UCSD-AML1 (cell line): Measurements from ENCODE around the gene DACT2.
"Not testable (repeated sequence)": the region's sequence is repeated elsewhere in the genome, so short reads cannot be mapped to it uniquely, and the experiment has no call there.

ENCODE experiments used
- DNase-seq: peaks from one replicate; lab custom pipeline; 2025; ENCODE audit not compliant: unreplicated experiment; lab: John Stamatoyannopoulos, UW

DACT2 gene

DNA sequence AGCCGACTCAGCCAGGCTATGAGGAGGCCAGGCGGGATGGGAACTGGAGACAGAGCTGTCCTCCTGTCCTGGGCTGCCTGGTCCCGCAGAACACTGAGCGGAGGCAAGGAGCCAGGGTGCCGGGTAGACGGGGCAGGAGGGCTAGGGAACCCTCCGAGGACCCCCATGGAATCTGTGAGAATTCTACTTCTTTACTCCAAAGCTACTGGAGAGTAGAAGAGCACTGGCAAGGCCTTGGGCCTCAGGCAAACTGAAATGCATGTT is 14.9 kb downstream of the DACT2 start:
- no peak for DNase-seq

DNA sequence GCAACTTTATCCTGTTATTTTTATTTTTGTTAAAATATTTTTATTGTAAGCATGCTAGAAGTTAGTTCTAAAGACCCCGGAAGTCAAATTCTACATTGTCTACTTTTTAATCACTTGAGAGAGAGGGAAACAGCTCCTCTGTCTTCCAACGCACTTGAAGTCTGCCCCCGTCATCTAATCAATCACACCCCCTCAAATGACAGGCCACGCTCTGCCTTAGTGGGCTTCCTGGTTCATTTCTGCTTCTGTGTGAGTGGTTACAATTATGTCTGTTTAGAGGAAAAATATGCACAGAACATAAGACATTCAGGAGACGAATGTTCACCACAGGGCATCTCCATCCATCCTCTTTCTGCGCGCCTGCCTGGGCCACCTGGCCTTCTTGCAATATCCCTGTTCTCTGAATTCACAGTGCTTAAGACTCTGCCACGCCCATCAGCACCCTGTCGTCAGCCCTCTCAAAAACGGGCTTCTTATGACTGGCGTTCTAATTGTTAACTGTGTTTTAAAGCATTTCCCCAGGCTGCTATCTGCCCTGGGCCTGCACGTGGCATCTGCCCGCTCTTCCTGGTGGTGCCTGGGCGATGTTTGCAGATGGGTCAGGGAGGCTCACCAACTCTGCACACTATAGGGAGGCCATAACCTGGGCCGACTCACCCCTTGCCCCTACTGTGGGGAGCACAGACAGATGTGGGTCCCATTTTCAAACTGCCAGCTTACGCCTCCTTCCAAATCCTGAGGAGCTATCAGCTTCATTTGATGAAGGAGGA is 15.4 kb downstream of the DACT2 start:
- no peak for DNase-seq

DNA sequence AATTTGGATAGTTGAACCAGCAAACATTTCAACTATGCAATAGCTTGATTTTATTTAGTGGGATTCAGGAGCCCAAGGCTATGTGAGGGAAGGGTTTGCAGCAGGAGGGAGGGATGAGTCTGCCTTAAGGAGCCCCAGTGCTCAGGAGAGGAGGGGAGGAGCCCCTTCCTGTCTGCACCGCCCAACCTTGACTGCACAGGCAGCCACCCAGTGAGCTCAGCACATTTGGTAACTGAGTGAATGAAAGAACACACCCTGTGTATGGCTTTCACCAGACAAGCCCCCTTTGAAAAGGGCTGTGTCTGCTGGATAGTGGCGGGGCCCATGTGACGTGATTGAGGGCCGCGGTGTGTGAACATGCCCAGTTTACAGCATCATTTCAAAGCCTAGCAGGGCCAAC is 17.0 kb downstream of the DACT2 start:
- no peak for DNase-seq

DNA sequence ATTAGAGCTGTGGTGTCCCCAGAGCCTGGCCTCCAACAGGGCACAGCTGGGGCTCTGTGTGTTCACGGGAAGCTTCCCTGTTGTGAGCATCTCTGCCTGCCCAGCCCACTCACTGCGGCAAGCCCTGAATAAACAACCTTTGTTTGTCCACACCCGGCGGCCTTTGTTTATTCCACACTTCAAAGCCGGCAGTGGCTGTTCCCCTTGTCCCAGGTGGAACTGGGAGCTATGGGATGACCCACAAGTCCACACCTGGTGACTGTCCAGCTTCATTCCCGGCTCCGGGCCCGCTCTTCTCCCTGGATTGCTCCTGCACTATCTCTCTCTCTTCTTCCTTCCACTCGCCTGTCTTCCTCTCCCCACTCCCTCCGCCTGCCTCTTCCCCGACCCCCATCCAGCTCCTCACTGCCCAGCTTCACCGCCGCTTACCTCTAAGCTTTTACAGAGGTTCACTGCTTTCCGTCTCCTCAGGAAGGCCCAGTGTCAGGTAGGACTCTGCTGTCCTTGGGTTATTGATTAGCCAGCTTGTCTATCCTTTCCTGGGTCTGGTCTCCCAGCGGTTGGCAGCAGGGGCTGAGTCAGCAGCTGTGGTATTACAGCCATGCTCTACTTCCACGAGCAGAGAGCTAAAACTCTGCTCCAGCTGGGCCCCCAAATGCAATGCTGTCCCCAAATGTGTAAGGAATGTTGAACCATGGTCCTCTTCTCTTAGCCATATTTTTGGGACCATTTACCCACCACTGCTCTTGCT is 17.8 kb downstream of the DACT2 start:
- no peak for DNase-seq

DNA sequence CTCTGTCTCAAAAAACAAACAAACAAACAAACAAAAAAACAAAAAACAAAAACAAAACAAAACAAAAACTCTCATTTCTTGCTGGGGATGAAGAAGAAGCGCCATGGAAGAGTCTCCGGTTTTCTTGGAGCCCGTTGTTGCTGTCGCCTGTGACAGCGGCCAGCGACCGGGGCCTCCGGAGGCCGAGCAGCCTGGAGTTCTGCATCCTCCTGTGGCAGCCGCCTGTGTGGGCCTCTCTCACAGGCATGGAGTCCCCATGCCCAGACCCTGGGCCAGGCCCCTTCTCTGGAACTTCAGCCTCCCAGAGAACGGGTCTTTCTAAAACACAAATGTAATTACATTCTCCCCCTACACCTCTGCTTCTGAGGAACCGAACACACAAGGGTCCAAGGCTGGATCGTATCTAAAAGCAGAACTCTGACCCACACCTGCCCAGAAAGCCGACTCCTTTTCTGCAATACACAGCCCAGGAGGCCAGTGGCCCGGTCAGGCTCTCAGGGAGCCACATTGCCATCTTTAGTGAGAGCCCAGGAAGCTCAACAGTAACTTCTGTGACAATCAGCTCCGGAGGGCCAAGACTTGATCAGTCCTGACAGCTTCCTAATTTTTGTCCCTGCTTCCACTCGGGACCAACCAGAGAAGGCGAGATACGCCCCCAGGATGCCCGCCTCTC is 18.5 kb downstream of the DACT2 start:
- DNase-seq, result no peak

DNA sequence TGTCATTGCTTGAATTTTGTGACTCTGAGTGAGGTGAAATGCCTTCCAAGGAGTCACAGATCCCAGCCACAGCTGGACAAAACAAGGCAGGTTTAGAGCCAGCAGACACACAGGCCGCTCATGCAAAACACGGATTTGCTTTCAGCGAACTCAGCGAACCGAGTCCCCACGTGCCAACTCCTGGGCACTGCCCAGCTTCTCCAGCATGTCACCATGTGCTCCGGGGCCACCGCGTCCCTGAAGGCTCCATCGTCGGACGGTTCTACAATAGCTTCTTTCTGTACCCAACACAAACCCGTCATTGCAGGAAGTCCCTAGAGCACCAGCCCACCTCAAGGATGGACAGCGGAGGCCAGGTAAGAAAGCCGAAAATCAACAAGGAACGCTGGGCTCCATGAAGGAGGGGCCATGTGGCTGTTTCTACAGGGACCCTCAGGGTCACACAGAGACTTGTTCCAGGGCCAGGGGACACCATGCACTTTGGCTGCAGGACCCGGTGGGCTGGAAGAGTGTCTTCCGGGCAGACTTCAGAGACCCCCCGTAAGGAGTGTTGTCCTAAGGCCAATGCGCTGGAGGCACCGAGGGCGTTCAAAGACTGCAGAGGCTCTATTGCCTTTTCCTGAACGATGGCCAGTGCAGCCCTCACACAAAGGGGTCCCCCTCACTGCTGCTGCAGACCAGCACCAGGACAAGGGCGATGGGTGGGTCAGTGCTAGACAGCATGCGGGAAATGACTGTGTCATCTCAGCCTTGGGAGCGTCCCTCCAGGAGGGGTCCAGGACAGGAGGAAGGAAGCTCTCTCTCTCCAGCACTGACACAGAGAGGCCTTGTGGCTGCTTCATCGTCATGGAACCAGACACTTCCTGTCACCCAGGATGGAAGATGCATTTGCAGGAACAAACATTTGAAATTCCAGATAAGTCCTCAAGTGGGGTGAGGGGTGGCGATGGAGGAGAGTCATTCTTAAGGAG is 19.8 kb downstream of the DACT2 start:
- no peak for DNase-seq

DNA sequence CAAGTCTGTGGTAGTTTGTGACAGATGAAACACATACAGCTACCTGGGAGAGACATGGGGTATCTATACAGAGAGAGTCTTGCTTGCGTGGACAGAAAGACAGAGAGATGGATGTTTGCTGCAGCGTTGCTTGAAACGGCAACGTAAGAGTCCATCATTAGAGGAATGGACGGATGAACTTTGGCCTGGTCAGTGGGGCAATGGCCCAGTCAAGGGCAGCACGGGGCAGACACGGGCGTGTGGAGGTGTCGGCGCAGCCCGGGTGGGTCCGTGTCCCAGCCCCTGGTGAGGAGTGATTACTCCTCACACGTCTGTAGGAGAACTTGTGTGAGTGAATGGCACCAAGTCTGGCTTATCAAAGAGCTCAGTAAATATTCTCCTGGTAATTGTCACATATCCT is 21.9 kb downstream of the DACT2 start:
- DNase-seq, result no peak

DNA sequence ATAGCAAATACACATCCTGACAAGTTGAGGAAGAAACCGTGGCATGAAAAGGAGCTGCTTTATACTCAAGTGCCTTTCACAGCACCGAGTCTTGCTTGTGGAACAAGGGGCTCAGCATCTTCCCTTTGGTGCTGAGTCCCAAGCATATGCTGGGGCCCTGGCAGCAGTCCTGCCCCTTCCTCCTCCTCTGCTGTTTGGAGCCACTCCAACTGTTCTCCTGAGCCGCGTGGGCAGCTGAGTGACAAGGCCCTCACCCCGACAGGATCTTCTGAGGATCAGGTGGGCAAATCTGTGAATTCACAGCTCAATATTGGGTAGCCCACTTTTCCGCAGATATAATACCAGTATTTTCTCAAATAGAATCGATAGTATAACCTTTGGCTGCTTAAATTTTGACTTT is 24.7 kb downstream of the DACT2 start:
- DNase-seq, result no peak

DNA sequence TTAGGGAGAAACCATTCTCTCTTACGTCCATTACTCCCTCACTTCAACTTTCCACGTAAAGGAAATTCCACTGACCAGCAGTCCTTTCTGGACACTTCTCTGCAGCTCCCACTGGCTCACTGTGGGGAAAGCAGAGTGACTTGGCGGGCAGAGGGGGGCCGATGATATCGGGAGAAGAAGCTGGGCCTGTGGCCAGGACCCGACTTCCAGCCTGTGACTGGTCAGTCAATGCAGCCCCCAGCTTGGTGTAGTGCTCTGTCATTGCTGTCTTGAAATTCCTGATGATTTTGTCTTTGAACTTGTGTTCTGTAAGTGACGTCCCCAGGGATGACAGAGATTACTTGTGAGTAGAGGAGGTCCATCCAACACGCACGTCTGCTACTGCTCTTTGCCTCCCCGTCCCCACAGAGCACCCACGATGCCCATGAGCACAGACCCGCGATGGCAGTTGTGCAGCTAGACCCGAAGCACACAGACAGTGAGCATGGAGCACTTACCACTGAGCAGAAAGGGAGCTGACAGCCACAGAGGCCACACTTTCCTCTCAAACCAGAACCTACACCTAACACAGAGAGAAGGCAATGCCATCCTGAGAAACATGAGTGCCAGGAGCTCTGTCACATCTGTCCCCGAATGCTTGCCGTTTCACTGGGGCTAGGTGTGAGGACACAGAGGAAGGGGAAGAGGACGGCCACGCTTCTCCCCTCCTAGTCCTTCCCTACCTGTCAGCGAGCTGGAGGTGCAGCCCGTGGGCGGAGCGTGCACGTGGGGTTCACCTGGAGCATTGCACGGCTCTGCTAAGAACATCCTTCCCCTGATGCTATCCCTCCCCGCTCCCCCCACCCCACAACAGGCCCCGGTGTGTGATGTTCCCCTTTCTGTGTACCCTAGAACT is 25.7 kb downstream of the DACT2 start:
- no peak for DNase-seq

DNA sequence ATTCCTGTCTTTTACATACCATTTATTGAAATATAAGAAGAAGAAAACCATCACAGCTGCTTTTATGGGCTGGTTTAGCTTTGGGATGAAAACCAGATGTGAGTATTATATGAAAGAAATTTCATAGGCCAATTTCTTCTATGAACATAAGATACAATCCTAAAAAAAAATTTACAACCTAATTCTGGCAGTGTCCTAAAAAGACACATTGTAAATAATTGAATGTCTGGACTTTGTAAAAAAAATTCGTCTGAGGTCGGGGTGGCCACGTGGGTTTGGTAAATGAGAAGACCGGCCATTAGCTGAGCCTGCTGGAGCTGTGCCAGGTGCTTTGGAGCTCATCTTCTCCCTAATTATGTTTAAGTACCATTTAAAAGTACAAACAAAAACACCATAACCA is 26.8 kb downstream of the DACT2 start:
- DNase-seq, result no peak

DNA sequence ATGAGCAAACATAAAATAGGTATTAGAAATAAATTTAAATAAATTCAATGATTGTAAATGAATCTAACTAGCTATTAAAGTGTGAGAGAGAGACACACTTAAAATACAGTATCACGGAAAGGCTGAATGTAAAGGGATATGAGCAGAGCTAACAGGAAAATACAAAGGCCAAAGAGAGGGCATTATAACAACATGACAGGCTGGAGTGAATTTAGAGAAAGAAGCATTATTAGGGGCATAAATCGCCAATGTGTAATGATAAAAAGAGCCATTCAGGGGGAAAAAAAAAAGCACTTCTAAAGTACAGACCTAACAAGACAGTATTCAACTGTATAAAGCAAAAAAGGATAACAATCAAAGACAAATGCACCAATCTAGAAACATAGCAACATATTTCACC is 28.1 kb downstream of the DACT2 start:
- DNase-seq, result no peak

DNA sequence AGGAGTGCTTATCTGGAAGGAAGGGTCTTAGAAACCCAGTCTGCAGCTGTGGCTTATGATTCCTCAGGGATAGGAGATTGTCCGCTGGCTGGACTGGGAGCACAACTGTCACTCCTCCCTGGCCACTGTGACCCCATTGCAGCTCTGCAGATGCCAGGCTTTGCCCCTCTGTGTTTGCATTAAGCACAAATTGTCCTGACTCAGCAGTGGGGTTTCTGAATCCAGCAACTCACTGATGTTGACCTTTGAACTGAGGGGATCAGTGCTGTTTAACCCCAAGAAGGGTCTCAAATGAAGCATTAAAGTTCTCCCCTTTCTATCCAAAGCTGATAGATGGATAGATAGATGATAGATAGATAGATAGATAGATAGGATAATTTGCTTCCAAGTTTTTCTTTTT is 29.5 kb downstream of the DACT2 start:
- no peak for DNase-seq

DNA sequence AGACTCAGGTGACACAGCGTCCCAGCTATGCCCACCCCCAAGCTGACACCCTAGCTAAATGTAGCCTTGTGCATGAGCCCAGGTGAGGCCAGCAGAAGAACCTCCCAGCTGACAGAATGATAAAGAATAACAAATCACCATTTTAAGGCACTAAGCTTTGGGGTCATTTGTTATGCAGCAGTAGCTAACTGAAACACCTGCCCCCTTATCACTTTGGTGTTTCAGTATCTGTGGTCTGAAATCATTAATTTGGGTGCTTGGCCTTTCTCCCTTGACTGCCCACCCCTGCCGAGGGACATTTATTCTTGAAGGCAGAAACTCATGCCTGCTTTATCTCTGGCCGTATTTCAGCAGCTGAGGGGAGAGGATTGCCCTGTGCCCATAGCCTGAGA is 30.0 kb downstream of the DACT2 start:
- DNase-seq, result no peak

DNA sequence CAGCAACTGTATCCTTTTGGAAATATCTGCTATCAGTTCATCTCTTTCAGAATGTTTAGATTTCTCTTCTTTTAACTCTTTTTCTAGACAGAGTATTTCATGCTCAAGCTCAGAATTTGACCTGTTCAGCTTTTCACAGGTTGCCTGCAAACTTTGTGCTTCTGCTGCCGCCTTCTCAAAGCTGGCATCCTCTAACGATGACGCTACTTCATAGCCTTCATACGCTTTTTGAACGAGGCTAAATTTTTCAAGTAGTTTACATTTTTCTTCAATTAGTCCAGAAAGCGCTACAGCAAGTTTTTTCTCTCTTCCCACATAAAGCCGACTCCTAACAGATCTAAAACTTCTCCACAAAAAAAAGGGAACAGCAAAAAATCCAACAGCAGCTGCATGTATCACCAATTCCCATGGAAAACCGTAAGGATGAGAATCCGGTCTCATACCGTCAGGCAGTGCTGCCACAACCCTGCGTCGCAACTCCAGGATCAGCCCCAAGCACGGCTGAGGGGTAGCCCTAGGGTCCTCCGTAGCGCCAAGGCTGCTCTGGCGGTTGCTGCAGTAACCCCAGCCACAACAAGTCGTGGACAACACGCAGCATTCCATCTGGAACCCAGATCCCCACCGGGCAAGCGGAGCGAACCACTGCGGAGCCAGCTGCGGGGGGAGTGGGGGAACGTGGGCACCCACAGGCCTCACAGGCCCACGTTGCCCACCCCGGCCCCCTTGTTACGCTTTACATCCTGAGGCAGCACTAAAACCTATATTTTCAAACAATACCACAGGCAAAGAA is 30.6 kb downstream of the DACT2 start:
- DNase-seq, result no peak

DNA sequence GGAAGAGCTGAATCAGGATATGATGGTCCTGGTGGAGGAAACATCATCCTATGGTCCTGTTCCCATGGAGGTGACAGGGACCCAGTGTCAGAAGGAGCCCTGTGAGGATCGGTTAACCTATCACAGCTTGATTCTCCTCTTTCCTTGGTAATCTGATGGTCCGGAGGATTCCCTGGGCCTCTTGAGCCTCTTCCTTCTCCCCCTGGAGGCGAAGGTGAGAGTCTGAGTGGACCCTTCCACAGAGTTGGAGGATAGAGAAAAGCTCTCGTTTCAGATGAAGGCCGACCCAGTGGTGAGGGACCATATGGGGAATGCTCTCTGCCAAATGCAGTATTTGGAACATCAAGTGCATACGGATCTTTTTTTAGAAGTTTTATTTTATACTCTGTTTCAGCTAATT is 32.1 kb downstream of the DACT2 start:
- not testable (repeated sequence) for DNase-seq

DNA sequence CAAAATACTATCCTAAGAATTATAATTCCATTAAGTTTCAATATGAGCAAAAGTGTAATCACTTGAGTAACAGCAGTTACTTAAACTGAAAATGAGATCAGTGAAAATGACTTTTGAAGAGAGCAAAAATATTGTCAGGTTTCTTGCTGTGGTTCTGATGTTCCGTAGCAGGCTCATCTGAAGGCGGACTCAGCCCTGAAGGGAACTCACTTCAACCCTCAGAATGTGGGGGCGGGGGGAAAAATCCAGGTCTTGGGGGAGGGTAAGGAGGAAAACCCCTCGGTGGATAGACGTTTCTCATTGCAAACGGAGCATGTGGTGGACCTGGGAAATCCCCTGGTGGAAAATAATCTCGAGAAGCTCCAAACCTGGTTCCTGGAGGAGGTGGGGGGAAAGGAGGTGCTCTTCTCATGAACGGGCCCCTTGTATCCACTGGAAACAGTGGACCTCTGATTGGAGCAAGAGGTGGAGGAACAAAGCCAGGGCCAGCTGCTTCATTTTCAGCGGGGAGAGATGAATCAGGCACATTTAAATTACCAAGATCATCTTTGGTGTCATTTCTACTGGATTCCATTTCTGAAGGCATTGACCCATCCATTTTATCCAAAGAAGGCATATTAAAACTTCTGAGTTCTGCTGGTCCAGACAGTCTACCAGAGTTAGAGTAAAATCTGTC is 32.7 kb downstream of the DACT2 start:
- not testable (repeated sequence) for DNase-seq

DNA sequence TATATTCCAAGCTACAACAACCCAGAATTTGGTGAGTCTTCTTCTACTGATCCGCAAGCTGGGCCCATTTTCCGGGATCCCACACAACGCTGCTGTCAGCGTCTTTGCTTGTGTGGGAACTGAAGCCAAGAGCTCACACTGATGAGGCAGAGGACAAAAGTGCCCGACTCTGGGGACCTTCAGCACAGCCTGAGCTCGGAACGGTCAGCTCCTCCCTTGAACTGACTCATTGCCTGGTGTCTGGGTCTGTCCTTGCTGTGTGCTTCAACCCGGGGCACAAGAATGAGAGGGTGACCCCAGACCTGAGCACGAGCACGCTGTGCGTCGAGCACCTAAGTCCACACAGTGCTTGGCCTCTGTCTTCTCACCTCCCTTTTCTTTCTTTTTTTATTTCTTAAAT is 33.5 kb downstream of the DACT2 start:
- no peak for DNase-seq

DNA sequence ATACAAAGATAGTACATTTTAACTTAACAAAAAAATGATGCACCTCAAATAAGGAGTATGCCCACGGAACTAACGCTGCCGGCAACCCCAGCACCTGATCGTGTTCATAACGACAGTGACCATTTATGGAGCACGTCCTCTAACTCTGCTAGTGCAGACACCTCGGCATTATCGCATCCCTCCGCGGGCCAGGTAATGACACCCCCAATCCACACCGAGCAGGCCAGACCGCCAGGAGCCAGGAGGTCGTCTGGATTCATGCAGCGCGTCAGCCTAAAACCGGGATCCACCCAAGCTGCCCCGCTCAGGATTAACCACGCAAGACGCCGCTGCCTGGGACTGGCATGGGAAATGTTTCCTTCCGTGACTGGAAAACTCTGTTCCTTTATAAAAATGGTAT is 34.1 kb downstream of the DACT2 start:
- no peak for DNase-seq

DNA sequence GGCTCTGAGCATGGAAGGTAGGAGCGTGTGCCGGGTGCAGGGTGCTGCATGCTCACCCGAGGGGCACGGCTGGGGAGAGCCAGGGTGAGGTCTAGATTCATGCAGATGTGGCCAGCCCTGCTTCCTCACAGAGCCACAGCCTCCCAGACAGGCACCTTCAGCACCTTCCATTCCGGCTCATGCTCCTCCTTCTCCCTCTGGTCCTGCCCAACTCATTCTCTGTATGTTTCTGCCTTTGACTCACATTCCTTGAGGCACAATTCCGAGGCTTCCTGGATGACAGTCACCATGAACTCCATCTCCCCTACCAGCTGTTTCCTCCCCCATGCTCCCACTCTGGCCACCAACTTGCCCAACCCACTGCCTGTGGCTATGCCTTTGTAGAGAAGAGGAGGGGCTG is 35.4 kb downstream of the DACT2 start:
- no peak for DNase-seq
